Kidney tubule cell (primary cell): ENCODE results near the gene RPA3.

Source experiments
- DNase-seq: peaks from one replicate; pipeline ENCODE4 v3.0.0-alpha.2; 2018; ENCODE audit warnings: low spot score

The RPA3 gene

GRCh38 chr7:7653593-7654187 lies 64.7 kb downstream of the RPA3 start:
- DNase-seq, result peak; percentile 23

- DNase-seq, result no peak
Measured at GRCh38 chr7:7652798-7653540, 65.4 kb downstream of the RPA3 start.

GRCh38 chr7:7651479-7651878 lies 66.9 kb downstream of the RPA3 start:
- DNase-seq, result no peak

- DNase-seq, result no peak
Measured at GRCh38 chr7:7650682-7651206, 67.7 kb downstream of the RPA3 start.

GRCh38 chr7:7647495-7648036 lies 70.8 kb downstream of the RPA3 start:
- DNase-seq, result no peak

GRCh38 chr7:7642081-7642480 lies 76.3 kb downstream of the RPA3 start:
- no peak for DNase-seq

GRCh38 chr7:7641129-7641663 lies 77.2 kb downstream of the RPA3 start:
- DNase-seq, result peak; percentile 25

GRCh38 chr7:7640221-7641128 lies 77.9 kb downstream of the RPA3 start, which contains the start of gene UMAD1:
Gene UMAD1, plus strand, starts transcription at chr7:7640752. Its CDS starts 32,620 bp downstream, at chr7:7673372.
- peak; percentile 100 for DNase-seq

GRCh38 chr7:7639847-7640220 lies 78.6 kb downstream of the RPA3 start:
- DNase-seq, result peak; percentile 45

GRCh38 chr7:7639421-7639820 lies 79.0 kb downstream of the RPA3 start:
- DNase-seq, result no peak

- no peak for DNase-seq
Measured at GRCh38 chr7:7630626-7631329, 87.6 kb downstream of the RPA3 start.

- DNase-seq, result no peak
Measured at GRCh38 chr7:7628476-7628875, 89.9 kb downstream of the RPA3 start.

GRCh38 chr7:7620644-7621210 lies 97.7 kb downstream of the RPA3 start:
- no peak for DNase-seq

GRCh38 chr7:7620236-7620635 lies 98.2 kb downstream of the RPA3 start:
- no peak for DNase-seq

GRCh38 chr7:7618410-7618809 lies 100.0 kb downstream of the RPA3 start:
- DNase-seq, result no peak

GRCh38 chr7:7617550-7617949 lies 100.9 kb downstream of the RPA3 start:
- DNase-seq, result no peak

GRCh38 chr7:7614018-7614741 lies 104.2 kb downstream of the RPA3 start:
- no peak for DNase-seq

- no peak for DNase-seq
Measured at GRCh38 chr7:7613210-7613609, 105.2 kb downstream of the RPA3 start.

GRCh38 chr7:7612519-7612918 lies 105.9 kb downstream of the RPA3 start:
- DNase-seq, result no peak

GRCh38 chr7:7609330-7609729 lies 109.1 kb downstream of the RPA3 start:
- no peak for DNase-seq
